ENCODE measurements around the gene PPP1R3G.

GRCh38 chr6:5108536-5109150 lies 23.5 kb downstream of the PPP1R3G start:
- TF ChIP-seq POLR2A (IDR thresholded peaks at IDR 0.05): no peak
- TF ChIP-seq CTCF (IDR thresholded peaks at IDR 0.05): no peak
- TF ChIP-seq EP300 (IDR thresholded peaks at IDR 0.05): no peak

Data from ovary (tissue), 3 donors.